PFSK-1 (cell line): ENCODE measurements around the gene MBNL2.

Experiments used
- POLR2AphosphoS5 ChIP-seq: IDR thresholded peaks from 2 replicates; pipeline ENCODE4 v1.6.1; 2012; ENCODE audit warnings: low read depth, mild to moderate bottlenecking, control low read depth, low read length, moderate library complexity
- REST ChIP-seq, 2 experiments: IDR thresholded peaks; 2 replicates each; pipeline versions ENCODE4 v1.6.1 to v1.8.0; 2011 to 2012; ENCODE audit warnings: low read depth in 2 of 2, low read length in 2 of 2, control low read depth in 1 of 2, inconsistent platforms in 1 of 2, mild to moderate bottlenecking in 1 of 2, moderate library complexity in 1 of 2; ENCODE audit not compliant: insufficient read depth in 1 of 2
- SIN3A ChIP-seq: IDR thresholded peaks from 2 replicates; pipeline ENCODE4 v1.6.1; 2012; ENCODE audit warnings: mild to moderate bottlenecking, low read length, moderate library complexity, borderline replicate concordance; ENCODE audit not compliant: insufficient read depth
- TAF1 ChIP-seq: IDR thresholded peaks from 2 replicates; pipeline ENCODE4 v1.6.1; 2012; ENCODE audit warnings: low read length, control low read depth, borderline replicate concordance; ENCODE audit not compliant: insufficient read depth

GRCh38 chr13:97341135-97341534 is 119.0 kb downstream of the MBNL2 start:
- no peak for TF ChIP-seq TAF1
- TF ChIP-seq REST (IDR thresholded peaks at IDR 0.05; ENCODE audit: insufficient read depth in 1 of 2, low read depth in 2 of 2, low read length in 2 of 2), result no peak
- no peak for TF ChIP-seq SIN3A
- no peak for TF ChIP-seq POLR2AphosphoS5
